Testis (tissue), 2 donors: ENCODE data around the gene CTIF.

ENCODE experiments used
- CTCF ChIP-seq, 3 experiments: fragments of 450-650 bp in 2 of 3; fragments of 200-600 bp in 1 of 3; sonication (generic) in 1 of 3; IDR thresholded peaks; one replicate each; pipeline ENCODE4 v1.5.1; 2016 to 2019; ENCODE audit warnings: antibody characterized with exemption in 3 of 3, mild to moderate bottlenecking in 2 of 3, moderate library complexity in 1 of 3
- POLR2A ChIP-seq: fragments of 450-650 bp; IDR thresholded peaks from one replicate; pipeline ENCODE4 v1.6.1; 2017; ENCODE audit warnings: antibody characterized with exemption, mild to moderate bottlenecking, moderate library complexity

DNA sequence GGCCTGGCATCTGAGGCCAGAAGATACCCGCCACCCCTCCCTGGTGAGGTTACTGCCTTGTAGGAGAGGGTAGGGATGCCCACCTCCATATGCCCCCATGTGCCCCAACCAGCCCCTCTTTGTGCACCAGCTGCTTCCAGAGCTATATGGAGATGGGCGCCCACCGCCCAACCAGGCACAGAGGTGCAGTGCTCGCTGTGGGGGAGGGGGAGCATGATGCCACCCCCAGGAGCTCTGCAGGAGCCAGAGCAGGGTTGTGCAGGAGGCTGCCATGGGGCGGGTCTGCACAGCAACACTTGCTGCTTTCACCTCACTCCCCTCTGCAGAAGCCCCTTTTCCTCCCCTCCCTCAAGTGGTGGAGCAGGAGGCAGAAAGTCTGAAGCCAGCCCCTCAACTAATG is 237.3 kb downstream of the CTIF start:
- TF ChIP-seq CTCF (IDR thresholded peaks at IDR 0.05) (no peak), POLR2A (no peak)
